B cell (primary cell): Measurements from ENCODE around the gene SLC44A1. TPM values are rescaled to one million over a fixed set of nuclear protein-coding genes. Genes with fewer than 3 reads are reported as not detected.

Experiments
- ATAC-seq: fragments of 200-7000 bp; cut with Tn5 transposase; one replicate; pipeline ENCODE4 v1.10.0; 2021; ENCODE audit warnings: low read depth, mild to moderate bottlenecking, moderate number of reproducible peaks, moderate library complexity
- CTCF ChIA-PET: fragments of 350-600 bp; sonication (Branson Sonifier 250); formaldehyde crosslinking; loops from one replicate; lab custom pipeline; 2021; ENCODE audit warnings: antibody characterized with exemption, inconsistent platforms; lab: Charles Lee
- POLR2A ChIA-PET: fragments of 350-600 bp; sonication (Branson Sonifier 250); formaldehyde crosslinking; loops from one replicate; lab custom pipeline; 2021; ENCODE audit warnings: antibody characterized with exemption; lab: Charles Lee
- DNase-seq: peaks from one replicate; pipeline ENCODE4 v3.0.0; 2013
- H2AFZ ChIP-seq: 2 replicates; pipeline ENCODE4 v1.6.1; 2012; ENCODE audit warnings: mild to moderate bottlenecking, low read depth, low read length; ENCODE audit not compliant: insufficient read depth, poor library complexity, severe bottlenecking
- H3K27ac ChIP-seq, 2 donors: 1 replicate in 1 of 2; 2 replicates in 1 of 2; pipeline ENCODE4 v1.5.1; 2012 to 2013; ENCODE audit warnings: low read length in 2 of 2, mild to moderate bottlenecking in 2 of 2, moderate library complexity in 1 of 2
- H3K27me3 ChIP-seq, 4 experiments: fragments of 200-600 bp in 1 of 4; sonication (generic) in 1 of 4; replicated peaks in 1 of 4; 1 replicate in 2 of 4; 2 replicates in 2 of 4; pipeline versions ENCODE4 v1.6.1 to v1.7.0; 2013 to 2016; ENCODE audit warnings: low read length in 3 of 4, mild to moderate bottlenecking in 2 of 4, mixed read lengths in 1 of 4, moderate library complexity in 1 of 4; ENCODE audit not compliant: insufficient read depth in 4 of 4, control insufficient read depth in 3 of 4; ENCODE audit errors: control extremely low read depth in 1 of 4
- H3K36me3 ChIP-seq, 2 experiments: replicated peaks in 1 of 2; 1 replicate in 1 of 2; 2 replicates in 1 of 2; pipeline versions ENCODE4 v1.6.1 to v1.7.1; 2013; ENCODE audit warnings: low read length in 1 of 2; ENCODE audit not compliant: insufficient read depth in 2 of 2, control insufficient read depth in 1 of 2; ENCODE audit errors: control extremely low read depth in 1 of 2, extremely low read depth in 1 of 2
- H3K4me1 ChIP-seq, 2 donors: fragments of 200-600 bp in 1 of 2; sonication (generic) in 1 of 2; 1 replicate in 1 of 2; 2 replicates in 1 of 2; pipeline versions ENCODE4 v1.5.1 to v1.6.1; 2013 to 2017; ENCODE audit warnings: low read length in 2 of 2; ENCODE audit not compliant: control insufficient read depth in 2 of 2, insufficient read depth in 2 of 2
- H3K4me2 ChIP-seq: replicated peaks from 2 replicates; pipeline ENCODE3; 2012; ENCODE audit warnings: mild to moderate bottlenecking, low read depth, low read length; ENCODE audit not compliant: poor library complexity, severe bottlenecking
- H3K4me3 ChIP-seq, 5 experiments: fragments of 200-600 bp in 1 of 5; sonication (generic) in 1 of 5; 1 replicate in 3 of 5; 2 replicates in 2 of 5; pipeline versions ENCODE4 v1.5.1 to v1.7.0; 2011 to 2016; ENCODE audit warnings: low read length in 4 of 5, mild to moderate bottlenecking in 4 of 5, low read depth in 2 of 5, control low read depth in 1 of 5, moderate library complexity in 1 of 5; ENCODE audit not compliant: insufficient read depth in 1 of 5; ENCODE audit errors: control extremely low read depth in 1 of 5, extremely low read depth in 1 of 5
- H3K79me2 ChIP-seq: fragments of 200-600 bp; sonication (generic); one replicate; pipeline ENCODE4 v1.6.0; 2016; ENCODE audit warnings: low read length; ENCODE audit not compliant: control insufficient read depth, insufficient read depth
- H3K9ac ChIP-seq: fragments of 200-600 bp; sonication (generic); 2 replicates; pipeline ENCODE4 v1.6.1; 2017; ENCODE audit warnings: mild to moderate bottlenecking, low read length, moderate library complexity
- H3K9me3 ChIP-seq, 3 donors: one replicate each; pipeline versions ENCODE4 v1.6.1 to v1.7.1; 2013; ENCODE audit warnings: low read length in 2 of 3; ENCODE audit not compliant: control insufficient read depth in 2 of 3, insufficient read depth in 1 of 3; ENCODE audit errors: control extremely low read depth in 1 of 3
- H4K20me1 ChIP-seq: 2 replicates; pipeline ENCODE4 v1.6.0; 2012; ENCODE audit warnings: mild to moderate bottlenecking, low read length; ENCODE audit not compliant: insufficient read depth, control insufficient read depth, poor library complexity, severe bottlenecking
- H3K27ac Mint-ChIP-seq: one replicate; pipeline ENCODE4 v1.8.0; 2021; ENCODE audit warnings: mixed read lengths
- H3K27me3 Mint-ChIP-seq: one replicate; pipeline ENCODE4 v1.8.0; 2021; ENCODE audit warnings: mixed read lengths
- H3K4me1 Mint-ChIP-seq: one replicate; pipeline ENCODE4 v1.8.0; 2021; ENCODE audit warnings: mixed read lengths
- H3K4me3 Mint-ChIP-seq: one replicate; pipeline ENCODE4 v1.8.0; 2021; ENCODE audit warnings: mixed read lengths
- H3K9me3 Mint-ChIP-seq: one replicate; pipeline ENCODE4 v1.8.0; 2022; ENCODE audit warnings: mixed read lengths; ENCODE audit not compliant: insufficient read depth
- CTCF ChIP-seq: fragments of 200-600 bp; IDR thresholded peaks from one replicate; pipeline ENCODE4 v1.8.0; 2022; ENCODE audit warnings: antibody characterized with exemption, mild to moderate bottlenecking
- EZH2 ChIP-seq: IDR thresholded peaks from 2 replicates; pipeline ENCODE4 v1.6.1; 2012; ENCODE audit warnings: borderline replicate concordance, low read depth, mild to moderate bottlenecking, moderate library complexity, low read length; ENCODE audit not compliant: insufficient read depth, poor library complexity, severe bottlenecking
- WGBS: methylation state at CpG from one replicate; pipeline ENCODE4 v1.1.5; 2013; ENCODE audit warnings: missing lambda C conversion rate; ENCODE audit not compliant: insufficient coverage; 5-methylcytosine and 5-hydroxymethylcytosine counted together
- intact Hi-C: fragments of 100-400 bp; cut with micrococcal nuclease; formaldehyde crosslinking; loops from one replicate; pipeline ENCODE4 v1.10.0; 2022
- polyA plus RNA-seq: library from polyadenylated mRNA; depleted of rRNA; stranded (reverse); fragments of >200 nt; gene quantifications from 2 replicates; pipeline ENCODE4 v1.2.3, GENCODE V29; 2012
- total RNA-seq, 2 donors: library from RNA; stranded (reverse); fragments of 120-200 nt in 1 of 2; gene quantifications; 1 replicate in 1 of 2; 2 replicates in 1 of 2; pipeline versions ENCODE4 v1.2.3 to v1.2.4, GENCODE V29; 2013 to 2022

The SLC44A1 gene
- total and polyA plus RNA-seq, 2 donors (not counting 1 experiment from before 2014, with no cell fraction given), result 2.2 to 17.7 TPM

DNA sequence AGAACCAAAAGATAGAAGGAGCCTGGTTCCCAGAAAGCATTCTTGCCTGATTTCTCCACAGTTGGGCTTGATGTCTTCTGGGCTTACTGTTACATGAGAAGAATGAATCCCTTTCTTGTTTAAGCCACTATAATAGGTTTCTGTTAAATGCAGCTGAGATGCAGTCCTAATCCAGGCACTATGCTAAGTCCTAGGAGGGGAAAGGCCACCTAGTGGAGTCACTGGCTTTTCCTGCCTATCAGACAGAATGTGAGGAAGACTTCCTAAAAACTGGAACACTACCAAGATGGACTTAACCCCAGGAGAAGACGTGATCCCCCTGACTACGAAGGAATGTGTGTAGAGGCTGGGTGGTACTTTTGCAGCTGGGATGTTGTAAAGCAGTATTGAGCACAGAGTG lies 169.1 kb downstream of the SLC44A1 start:
- H3K79me2 ChIP-seq, result no peaks in the 10 kb centered on the region
- no peak overlapping the region for H3K4me3 ChIP-seq
- Mint-ChIP-seq H3K9me3 (peaks cover 3% of the 10 kb centered on the region), H3K27me3 (no peaks in the 10 kb centered on the region), H3K4me3 (no peak overlapping the region), H3K27ac (no peak overlapping the region), H3K4me1 (peaks cover 4% of the 10 kb centered on the region)
- ChIA-PET CTCF (interaction anchor here (0.6 to 6.2 kb wide), 8 partner anchors 8 to 635 kb away, joined by 3 to 79 read pairs (median 6); no protein-coding TSS in a partner anchor), POLR2A (no interaction called here)
- no peaks in the 10 kb centered on the region for H3K27me3 ChIP-seq
- intact Hi-C loops, result loop anchor here (10.0 kb wide), 1 partner anchor 169 kb away; the partner anchor contains the start of gene SLC44A1
- H3K27ac ChIP-seq, result no peak overlapping the region
- WGBS, result no CpG with 5 or more reads among the region's 2 CpGs
- no peak overlapping the region for H3K9ac ChIP-seq
- H3K4me1 ChIP-seq, result peaks cover 3 to 4% of the 10 kb centered on the region in 2 donors
- H3K4me2 ChIP-seq, result no peak overlapping the region
- no peaks in the 10 kb centered on the region for H4K20me1 ChIP-seq
- DNase-seq (no peak), ATAC-seq (no peak)
- H3K36me3 ChIP-seq, result no peaks in the 10 kb centered on the region
- H2AFZ ChIP-seq, result no peak overlapping the region
- H3K9me3 ChIP-seq, result peaks cover 0 to 7% (median 5%) of the 10 kb centered on the region in 3 donors
- TF ChIP-seq CTCF (no peak), EZH2 (no peak)

DNA sequence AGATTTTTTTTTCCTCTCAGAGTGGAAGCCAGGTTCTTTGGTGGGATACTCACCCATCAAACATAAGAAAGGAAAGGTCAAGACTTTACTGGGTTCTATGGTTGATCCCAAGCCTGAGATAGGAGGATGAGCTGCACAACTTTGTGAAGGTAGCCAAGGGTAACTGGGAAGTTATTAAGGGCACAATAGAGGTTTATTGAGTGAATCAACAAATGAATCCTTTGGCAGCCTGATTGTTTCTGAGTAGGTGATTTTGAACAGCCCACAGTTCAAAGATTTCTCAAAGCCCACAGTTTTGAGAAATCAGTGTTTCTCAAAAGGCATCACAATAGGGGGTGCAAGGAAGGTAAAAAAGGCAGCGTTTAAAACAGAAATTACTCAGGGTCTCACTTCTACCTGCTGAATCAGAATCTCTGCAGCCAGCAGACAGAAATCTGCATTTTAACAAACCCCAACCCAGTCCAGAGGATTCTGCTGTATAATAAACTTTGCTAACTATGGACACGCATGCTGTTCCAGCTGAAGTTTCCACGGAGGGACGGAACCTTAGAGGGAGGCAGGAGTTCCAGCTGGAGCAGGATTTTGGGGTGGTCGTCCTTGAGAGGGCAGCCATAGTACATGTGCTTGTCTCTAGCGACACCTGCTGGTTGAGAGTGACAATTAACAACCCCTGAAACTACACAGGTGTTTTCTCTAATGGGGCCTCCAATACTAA lies 170.7 kb downstream of the SLC44A1 start:
- ATAC-seq (peak; percentile 81), DNase-seq (peak; percentile 77)
- peaks cover 4% of the 10 kb centered on the region for H3K4me1 Mint-ChIP-seq
- Histone ChIP-seq H3K9ac (no peak overlapping the region), H3K4me1 (peaks cover 3 to 4% of the 10 kb centered on the region in 2 donors), H3K9me3 (peaks cover 0 to 2% (median 0%) of the 10 kb centered on the region in 3 donors), H3K4me2 (no peak overlapping the region), H4K20me1 (no peaks in the 10 kb centered on the region), H2AFZ (no peak overlapping the region), H3K27me3 (no peaks in the 10 kb centered on the region), H3K4me3 (no peak overlapping the region), H3K36me3 (no peaks in the 10 kb centered on the region), H3K27ac (no peak overlapping the region), H3K79me2 (no peaks in the 10 kb centered on the region)
- 0% methylated on average over 5 of the region's 6 CpGs for WGBS
- ChIA-PET CTCF (interaction anchor here (0.6 to 6.2 kb wide), 31 partner anchors 9 to 668 kb away, joined by 3 to 79 read pairs (median 4); partner anchors contain the start of gene NIPSNAP3A), POLR2A (no interaction called here)
- H3K27ac Mint-ChIP-seq, result no peak overlapping the region
- TF ChIP-seq CTCF (peak; percentile 94), EZH2 (no peak)
- no peak overlapping the region for H3K4me3 Mint-ChIP-seq
- peaks cover 3% of the 10 kb centered on the region for H3K9me3 Mint-ChIP-seq
- no peaks in the 10 kb centered on the region for H3K27me3 Mint-ChIP-seq
- intact Hi-C loops, result loop anchor here (1.0 to 10.0 kb wide), 7 partner anchors 170 to 672 kb away; partner anchors contain the start of gene SLC44A1
